DOHH2 (cell line): ENCODE results near the gene IFRD1.

Experiments
- H3F3A ChIP-seq: fragments of 200-600 bp; sonication (generic), shearing (Covaris generic); 2 replicates; pipeline ENCODE4 v1.6.0; 2016; ENCODE audit warnings: antibody characterized with exemption, mild to moderate bottlenecking; ENCODE audit not compliant: control insufficient read depth, insufficient read depth
- H3K27ac ChIP-seq: fragments of 200-600 bp; sonication (generic); 2 replicates; pipeline ENCODE4 v1.5.1; 2014; ENCODE audit warnings: low read depth, mild to moderate bottlenecking, low read length, moderate library complexity
- H3K27me3 ChIP-seq: fragments of 200-600 bp; sonication (generic); 2 replicates; pipeline ENCODE4 v1.6.1; 2014; ENCODE audit warnings: mild to moderate bottlenecking, low read length, mixed read lengths; ENCODE audit not compliant: control insufficient read depth
- H3K36me3 ChIP-seq: fragments of 200-600 bp; sonication (generic); 2 replicates; pipeline ENCODE4 v1.6.1; 2014; ENCODE audit warnings: mild to moderate bottlenecking, low read length, moderate library complexity, mixed read lengths; ENCODE audit not compliant: control insufficient read depth
- H3K4me1 ChIP-seq: fragments of 200-600 bp; sonication (generic); 2 replicates; pipeline ENCODE4 v1.6.1; 2014; ENCODE audit warnings: mild to moderate bottlenecking, low read length, mixed read lengths; ENCODE audit not compliant: control insufficient read depth
- H3K4me2 ChIP-seq: fragments of 200-600 bp; sonication (generic); 2 replicates; pipeline ENCODE4 v1.6.0; 2014; ENCODE audit warnings: mild to moderate bottlenecking, low read length, moderate library complexity
- H3K4me3 ChIP-seq: fragments of 200-600 bp; sonication (generic); 2 replicates; pipeline ENCODE4 v1.5.1; 2014; ENCODE audit warnings: mild to moderate bottlenecking, low read length, mixed read lengths
- H3K79me2 ChIP-seq: fragments of 200-600 bp; sonication (generic); 2 replicates; pipeline ENCODE4 v1.6.1; 2014; ENCODE audit warnings: mild to moderate bottlenecking, low read length, mixed read lengths; ENCODE audit not compliant: control insufficient read depth
- H3K9me2 ChIP-seq: fragments of 200-600 bp; sonication (generic); replicated peaks from 2 replicates; pipeline ENCODE4 v1.6.1; 2014; ENCODE audit warnings: mild to moderate bottlenecking, low read length, mixed read lengths; ENCODE audit not compliant: control insufficient read depth
- H3K9me3 ChIP-seq: fragments of 200-600 bp; sonication (generic); 2 replicates; pipeline ENCODE4 v1.6.1; 2014; ENCODE audit warnings: antibody characterized with exemption, low read length, mixed read lengths; ENCODE audit not compliant: control insufficient read depth, insufficient read depth
- H4K20me1 ChIP-seq: fragments of 200-600 bp; sonication (generic); 2 replicates; pipeline ENCODE4 v1.6.0; 2014; ENCODE audit warnings: low read depth, mild to moderate bottlenecking, antibody characterized with exemption, low read length, moderate library complexity; ENCODE audit not compliant: control insufficient read depth, insufficient read depth
- CTCF ChIP-seq: fragments of 200-600 bp; sonication (generic); IDR thresholded peaks from one replicate; pipeline ENCODE4 v1.5.1; 2014; ENCODE audit warnings: antibody characterized with exemption, mild to moderate bottlenecking, low read depth, low read length; ENCODE audit not compliant: poor library complexity, severe bottlenecking
- EZH2phosphoT487 ChIP-seq: fragments of 200-600 bp; sonication (generic); IDR thresholded peaks from 2 replicates; pipeline ENCODE4 v1.6.1; 2017; ENCODE audit warnings: borderline replicate concordance, mild to moderate bottlenecking, antibody characterized with exemption, low read length, moderate library complexity, mixed read lengths

The IFRD1 gene

GRCh38 chr7:112414855-112415490 lies 35.3 kb upstream of the IFRD1 start:
- no peak overlapping the region for H3K27ac ChIP-seq
- H3F3A ChIP-seq, result no peaks in the 10 kb centered on the region
- no peaks in the 10 kb centered on the region for H3K4me1 ChIP-seq
- H3K79me2 ChIP-seq, result no peaks in the 10 kb centered on the region
- peaks cover 15% of the 10 kb centered on the region for H3K27me3 ChIP-seq
- H4K20me1 ChIP-seq, result no peaks in the 10 kb centered on the region
- no peak for TF ChIP-seq EZH2phosphoT487
- TF ChIP-seq CTCF, result peak; percentile 61
- no peak overlapping the region for H3K4me3 ChIP-seq
- no peaks in the 10 kb centered on the region for H3K36me3 ChIP-seq
- H3K9me3 ChIP-seq, result no peaks in the 10 kb centered on the region
- H3K9me2 ChIP-seq, result no peaks in the 10 kb centered on the region
- H3K4me2 ChIP-seq, result no peak overlapping the region

GRCh38 chr7:112416127-112416526 lies 34.1 kb upstream of the IFRD1 start:
- no peaks in the 10 kb centered on the region for H4K20me1 ChIP-seq
- no peak overlapping the region for H3K27ac ChIP-seq
- H3K27me3 ChIP-seq, result 0 out of 2 replicates have a peak, but pooled peaks cover 4% of the 10 kb centered on the region
- peaks cover 2% of the 10 kb centered on the region; the same call in 1 of the 2 replicates for H3F3A ChIP-seq
- H3K4me2 ChIP-seq, result no peak overlapping the region
- H3K4me1 ChIP-seq, result peaks cover 10% of the 10 kb centered on the region
- TF ChIP-seq EZH2phosphoT487 (no peak), CTCF (no peak)
- H3K79me2 ChIP-seq, result no peaks in the 10 kb centered on the region
- no peak overlapping the region for H3K4me3 ChIP-seq
- H3K36me3 ChIP-seq, result no peaks in the 10 kb centered on the region
- H3K9me3 ChIP-seq, result no peaks in the 10 kb centered on the region
- no peaks in the 10 kb centered on the region for H3K9me2 ChIP-seq

GRCh38 chr7:112419543-112420130 lies 30.6 kb upstream of the IFRD1 start:
- Histone ChIP-seq H3K9me2 (no peaks in the 10 kb centered on the region), H3F3A (peaks cover 8% of the 10 kb centered on the region), H3K27ac (no peak overlapping the region), H3K36me3 (no peaks in the 10 kb centered on the region), H3K79me2 (no peaks in the 10 kb centered on the region), H3K4me3 (no peak overlapping the region), H3K27me3 (no peaks in the 10 kb centered on the region), H3K4me1 (peaks cover 37% of the 10 kb centered on the region), H4K20me1 (no peaks in the 10 kb centered on the region), H3K4me2 (no peak overlapping the region), H3K9me3 (no peaks in the 10 kb centered on the region)
- TF ChIP-seq CTCF (no peak), EZH2phosphoT487 (no peak)
